Measurements from ENCODE around the gene PRLR. TPM values are rescaled to one million over a fixed set of nuclear protein-coding genes. Genes with fewer than 3 reads are reported as not detected.

PRLR gene
- total RNA-seq, 2 donors from 2014 or later = 4.1 to 6.5 TPM

GRCh38 chr5:35015063-35015462, 215.2 kb downstream of the PRLR start:
- no peaks in the 10 kb centered on the region for H3K9me3 ChIP-seq (ENCODE audit: control insufficient read depth, low read length)
- H3K4me1 ChIP-seq (ENCODE audit: control insufficient read depth, insufficient read depth, low read length) = peaks cover 5% of the 10 kb centered on the region
- no peak overlapping the region for H3K9ac ChIP-seq (ENCODE audit: extremely low read depth, low read length, poor library complexity, severe bottlenecking)
- Mint-ChIP-seq H3K27me3 (ENCODE audit: insufficient read depth) (no peaks in the 10 kb centered on the region), H3K4me3 (no peak overlapping the region), H3K4me1 (peaks cover under 1% of the 10 kb centered on the region), H3K9me3 (no peaks in the 10 kb centered on the region), H3K36me3 (ENCODE audit: low read depth) (no peaks in the 10 kb centered on the region), H3K27ac (no peak overlapping the region)
- H3K36me3 ChIP-seq (ENCODE audit: control insufficient read depth, insufficient read depth, low read length) = no peaks in the 10 kb centered on the region
- H3K4me3 ChIP-seq (ENCODE audit: low read length) = no peak overlapping the region
- no peaks in the 10 kb centered on the region for H3K27me3 ChIP-seq (ENCODE audit: control insufficient read depth, insufficient read depth, low read length, poor library complexity, severe bottlenecking)
- 75 to 81% methylated on average over 2 to 4 of the region's 4 CpGs for WGBS, 2 experiments (ENCODE audit: insufficient coverage in 1 of 2, insufficient read length in 1 of 2)
- no peak for TF ChIP-seq CTCF (conservative IDR thresholded peaks at IDR 0.05)
- no peak overlapping the region for H3K27ac ChIP-seq (ENCODE audit: low read depth, low read length)
- DNase-seq = no peak

- peaks cover 11% of the 10 kb centered on the region for H3K4me1 Mint-ChIP-seq
- no peak overlapping the region for H3K4me3 ChIP-seq (ENCODE audit: low read length)
- H3K27me3 ChIP-seq (ENCODE audit: control insufficient read depth, insufficient read depth, low read length, poor library complexity, severe bottlenecking) = no peaks in the 10 kb centered on the region
- H3K4me3 Mint-ChIP-seq = no peak overlapping the region
- H3K9me3 ChIP-seq (ENCODE audit: control insufficient read depth, low read length) = peaks cover 5% of the 10 kb centered on the region
- no peak overlapping the region for H3K9ac ChIP-seq (ENCODE audit: extremely low read depth, low read length, poor library complexity, severe bottlenecking)
- peaks cover 8% of the 10 kb centered on the region for H3K4me1 ChIP-seq (ENCODE audit: control insufficient read depth, insufficient read depth, low read length)
- DNase-seq = no peak
- H3K36me3 ChIP-seq (ENCODE audit: control insufficient read depth, insufficient read depth, low read length) = no peaks in the 10 kb centered on the region
- no peak overlapping the region for H3K27ac ChIP-seq (ENCODE audit: low read depth, low read length)
- H3K27ac Mint-ChIP-seq = no peak overlapping the region
- peaks cover under 1% of the 10 kb centered on the region for H3K9me3 Mint-ChIP-seq
- TF ChIP-seq CTCF (conservative IDR thresholded peaks at IDR 0.05) = no peak
- peaks cover under 1% of the 10 kb centered on the region for H3K27me3 Mint-ChIP-seq (ENCODE audit: insufficient read depth)
- no peaks in the 10 kb centered on the region for H3K36me3 Mint-ChIP-seq (ENCODE audit: low read depth)
- 98 to 100% methylated on average over 1 to 5 of the region's 5 CpGs for WGBS, 2 experiments (ENCODE audit: insufficient coverage in 1 of 2, insufficient read length in 1 of 2)
Measured at GRCh38 chr5:35012796-35013195, 217.5 kb downstream of the PRLR start.

GRCh38 chr5:35012365-35012764, 217.9 kb downstream of the PRLR start:
- peaks cover 9% of the 10 kb centered on the region for H3K9me3 ChIP-seq (ENCODE audit: control insufficient read depth, low read length)
- Mint-ChIP-seq H3K4me3 (no peak overlapping the region), H3K9me3 (peaks cover 3% of the 10 kb centered on the region), H3K36me3 (ENCODE audit: low read depth) (no peaks in the 10 kb centered on the region), H3K27ac (no peak overlapping the region), H3K27me3 (ENCODE audit: insufficient read depth) (peaks cover 2% of the 10 kb centered on the region), H3K4me1 (peaks cover 11% of the 10 kb centered on the region)
- H3K27ac ChIP-seq (ENCODE audit: low read depth, low read length) = no peak overlapping the region
- WGBS, 2 experiments (ENCODE audit: insufficient coverage in 1 of 2, insufficient read length in 1 of 2) = 83 to 100% methylated on average over 1 to 3 of the region's 3 CpGs
- H3K27me3 ChIP-seq (ENCODE audit: control insufficient read depth, insufficient read depth, low read length, poor library complexity, severe bottlenecking) = no peaks in the 10 kb centered on the region
- no peak for TF ChIP-seq CTCF (conservative IDR thresholded peaks at IDR 0.05)
- DNase-seq = no peak
- no peak overlapping the region for H3K9ac ChIP-seq (ENCODE audit: extremely low read depth, low read length, poor library complexity, severe bottlenecking)
- no peaks in the 10 kb centered on the region for H3K36me3 ChIP-seq (ENCODE audit: control insufficient read depth, insufficient read depth, low read length)
- H3K4me1 ChIP-seq (ENCODE audit: control insufficient read depth, insufficient read depth, low read length) = peaks cover 8% of the 10 kb centered on the region
- no peak overlapping the region for H3K4me3 ChIP-seq (ENCODE audit: low read length)

Measured in endodermal cell (in vitro differentiated cells).